ENCODE measurements around the gene AK8.

DNA sequence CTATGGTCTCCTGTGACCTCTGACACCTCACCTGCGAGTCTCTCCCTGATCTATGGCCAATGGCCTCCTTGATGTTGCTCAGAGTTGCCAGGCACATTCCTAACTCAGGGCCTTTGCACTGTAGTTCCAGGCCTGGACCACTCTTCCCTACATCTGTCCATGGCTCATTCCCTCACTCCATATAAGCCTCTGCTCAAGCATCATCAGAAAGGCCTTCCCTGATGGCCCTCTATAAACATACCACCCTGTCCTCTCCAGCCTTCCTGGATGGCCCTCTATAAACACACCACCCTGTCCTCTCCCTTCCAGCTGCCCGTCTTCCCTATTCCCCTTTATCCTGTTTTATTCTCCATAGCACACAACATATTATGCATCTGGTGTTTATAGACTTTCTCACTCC lies 105.0 kb downstream of the AK8 start:
- TF ChIP-seq, protein P1, sequence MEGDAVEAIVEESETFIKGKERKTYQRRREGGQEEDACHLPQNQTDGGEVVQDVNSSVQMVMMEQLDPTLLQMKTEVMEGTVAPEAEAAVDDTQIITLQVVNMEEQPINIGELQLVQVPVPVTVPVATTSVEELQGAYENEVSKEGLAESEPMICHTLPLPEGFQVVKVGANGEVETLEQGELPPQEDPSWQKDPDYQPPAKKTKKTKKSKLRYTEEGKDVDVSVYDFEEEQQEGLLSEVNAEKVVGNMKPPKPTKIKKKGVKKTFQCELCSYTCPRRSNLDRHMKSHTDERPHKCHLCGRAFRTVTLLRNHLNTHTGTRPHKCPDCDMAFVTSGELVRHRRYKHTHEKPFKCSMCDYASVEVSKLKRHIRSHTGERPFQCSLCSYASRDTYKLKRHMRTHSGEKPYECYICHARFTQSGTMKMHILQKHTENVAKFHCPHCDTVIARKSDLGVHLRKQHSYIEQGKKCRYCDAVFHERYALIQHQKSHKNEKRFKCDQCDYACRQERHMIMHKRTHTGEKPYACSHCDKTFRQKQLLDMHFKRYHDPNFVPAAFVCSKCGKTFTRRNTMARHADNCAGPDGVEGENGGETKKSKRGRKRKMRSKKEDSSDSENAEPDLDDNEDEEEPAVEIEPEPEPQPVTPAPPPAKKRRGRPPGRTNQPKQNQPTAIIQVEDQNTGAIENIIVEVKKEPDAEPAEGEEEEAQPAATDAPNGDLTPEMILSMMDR (conservative IDR thresholded peaks at IDR 0.05; ENCODE audit: low read depth in 2 of 2): no peak
- TF ChIP-seq CREB1 (CRISPR knock-in tag; IDR thresholded peaks at IDR 0.05; ENCODE audit: low read depth) (no peak), EZH2 (IDR thresholded peaks at IDR 0.05; ENCODE audit: low read depth, unreplicated experiment) (no peak), EZH2phosphoT487 (IDR thresholded peaks at IDR 0.05; ENCODE audit: unreplicated experiment) (no peak), ZNF114 (CRISPR knock-in tag; IDR thresholded peaks at IDR 0.05) (no peak), NANOG (IDR thresholded peaks at IDR 0.05; ENCODE audit: borderline replicate concordance) (no peak), POLR2AphosphoS5 (IDR thresholded peaks at IDR 0.05; ENCODE audit: low read depth) (no peak)

Measured in GM23338 (cell line).